ENCODE results near the gene PEX11A. TPM values are rescaled to one million over a fixed set of nuclear protein-coding genes. Genes with fewer than 3 reads are reported as not detected.

PEX11A gene
- total RNA-seq, 4 donors from 2014 or later: 17.4 to 39.5 (median 20.6) TPM

GRCh38 chr15:89680282-89680873 lies 10.2 kb downstream of the PEX11A start:
- Histone ChIP-seq H3K4me1 (peaks cover 23 to 33% of the 10 kb centered on the region in 2 donors), H3K27ac (peak overlapping the region in 2 of 3 donors; percentile 74 to 86), H3K36me3 (no peaks in the 10 kb centered on the region), H3K27me3 (no peaks in the 10 kb centered on the region), H3K9me3 (no peaks in the 10 kb centered on the region), H3K4me3 (replicated peaks in 1 of 3) (no peak overlapping the region)
- 36 to 50% methylated on average over 5 of the region's 5 CpGs for WGBS, 2 donors
- DNase-seq: peak; percentile 79 to 80
- intact Hi-C loops (cut with DNase I): no loop called here
- TF ChIP-seq CTCF (IDR thresholded peaks at IDR 0.05): no peak
- TF ChIP-seq POLR2A (IDR thresholded peaks at IDR 0.05): no peak

GRCh38 chr15:89679212-89679611 lies 11.3 kb downstream of the PEX11A start, which contains the start of gene PLIN1:
Gene PLIN1, minus strand, starts transcription at chr15:89679367. Its CDS starts 1,878 bp downstream, at chr15:89677489.
- DNase-seq: peak; percentile 19 to 31
- H3K4me3 ChIP-seq (replicated peaks in 1 of 3): no peak within 1 kb of the TSS
- 96 to 97% methylated on average over 2 of the region's 2 CpGs for WGBS, 2 donors
- TF ChIP-seq POLR2A (IDR thresholded peaks at IDR 0.05): no peak
- H3K4me1 ChIP-seq: peaks cover 23 to 33% of the 10 kb centered on the region in 2 donors
- intact Hi-C loops (cut with DNase I): no loop called here
- no peaks in the 10 kb centered on the region for H3K36me3 ChIP-seq
- H3K27me3 ChIP-seq: no peaks in the 10 kb centered on the region
- no peaks in the 10 kb centered on the region for H3K9me3 ChIP-seq
- peak within 1 kb of the TSS in 2 of 3 donors; percentile 59 to 86 for H3K27ac ChIP-seq

- WGBS, 2 donors: 80 to 92% methylated on average over 1 of the region's 1 CpG
- intact Hi-C loops (cut with DNase I): no loop called here
- TF ChIP-seq CTCF (IDR thresholded peaks at IDR 0.05): no peak
- no peak for TF ChIP-seq POLR2A (IDR thresholded peaks at IDR 0.05)
- Histone ChIP-seq H3K36me3 (no peaks in the 10 kb centered on the region), H3K4me1 (peaks cover 27 to 39% of the 10 kb centered on the region in 2 donors), H3K27me3 (no peaks in the 10 kb centered on the region), H3K9me3 (no peaks in the 10 kb centered on the region), H3K27ac (no peak overlapping the region), H3K4me3 (replicated peaks in 1 of 3) (no peak overlapping the region)
- no peak for DNase-seq
Measured at GRCh38 chr15:89677381-89677780, 13.2 kb downstream of the PEX11A start.

- DNase-seq: no peak
- Histone ChIP-seq H3K9me3 (no peaks in the 10 kb centered on the region), H3K27ac (no peak overlapping the region), H3K36me3 (no peaks in the 10 kb centered on the region), H3K27me3 (no peaks in the 10 kb centered on the region), H3K4me3 (replicated peaks in 1 of 3) (no peak overlapping the region), H3K4me1 (peaks cover 20 to 30% of the 10 kb centered on the region in 2 donors)
- intact Hi-C loops (cut with DNase I): no loop called here
- TF ChIP-seq CTCF (IDR thresholded peaks at IDR 0.05) (no peak), POLR2A (IDR thresholded peaks at IDR 0.05) (no peak)
- 88% methylated on average over 6 of the region's 6 CpGs for WGBS, 2 donors
Measured at GRCh38 chr15:89675606-89676005, 14.9 kb downstream of the PEX11A start.

- no peak for DNase-seq
- H3K27me3 ChIP-seq: no peaks in the 10 kb centered on the region
- no peak overlapping the region for H3K4me3 ChIP-seq (replicated peaks in 1 of 3)
- H3K27ac ChIP-seq: no peak overlapping the region
- H3K36me3 ChIP-seq: no peaks in the 10 kb centered on the region
- H3K4me1 ChIP-seq: peaks cover 11 to 22% of the 10 kb centered on the region in 2 donors
- intact Hi-C loops (cut with DNase I): no loop called here
- no peaks in the 10 kb centered on the region for H3K9me3 ChIP-seq
- TF ChIP-seq POLR2A (IDR thresholded peaks at IDR 0.05) (no peak), CTCF (IDR thresholded peaks at IDR 0.05) (no peak)
- WGBS, 2 donors: 82 to 84% methylated on average over 4 of the region's 4 CpGs
Measured at GRCh38 chr15:89674526-89674925, 16.0 kb downstream of the PEX11A start.

All from thyroid gland (tissue), 4 donors.